Measurements from ENCODE around the gene IGFLR1. TPM values are rescaled to one million over a fixed set of nuclear protein-coding genes. Genes with fewer than 3 reads are reported as not detected.

IGFLR1 gene
- total and polyA plus RNA-seq, 4 donors: 5.1 to 14.9 (median 9.5) TPM

GRCh38 chr19:35757749-35758608 lies 15.7 kb upstream of the IGFLR1 start, which contains the start of gene PROSER3:
Gene PROSER3, plus strand, starts transcription at chr19:35758176. Its CDS starts 40 bp downstream, at chr19:35758216.
- H3K4me1 ChIP-seq (ENCODE audit: control insufficient read depth in 1 of 2, insufficient read depth in 2 of 2, low read length in 2 of 2): no peaks in the 10 kb centered on the region
- peak within 1 kb of the TSS; percentile 64 to 91 for H3K4me3 ChIP-seq (ENCODE audit: low read length in 2 of 2)
- intact Hi-C loops (cut with DNase I): no loop called here
- WGBS, 2 donors: 0% methylated on average over 51 to 53 of the region's 53 CpGs
- ATAC-seq (ENCODE audit: low FRiP score) (peak; percentile 92), DNase-seq (peak; percentile 99)
- no peaks in the 10 kb centered on the region for H3K36me3 ChIP-seq (ENCODE audit: control insufficient read depth in 1 of 2, insufficient read depth in 2 of 2, low read length in 1 of 2)
- peak within 1 kb of the TSS; percentile 86 to 97 for H3K27ac ChIP-seq (ENCODE audit: low read depth in 1 of 2, low read length in 2 of 2)
- no peaks in the 10 kb centered on the region for H3K27me3 ChIP-seq (ENCODE audit: control insufficient read depth in 1 of 2, insufficient read depth in 2 of 2, low read length in 1 of 2)
- no peaks in the 10 kb centered on the region for H3K9me3 ChIP-seq (ENCODE audit: control insufficient read depth, low read length)

- 0 to 2% methylated on average over 19 of the region's 19 CpGs for WGBS, 2 donors
- Histone ChIP-seq H3K9me3 (ENCODE audit: control insufficient read depth, low read length) (no peaks in the 10 kb centered on the region), H3K36me3 (ENCODE audit: control insufficient read depth in 1 of 2, insufficient read depth in 2 of 2, low read length in 1 of 2) (peaks cover 0 to 3% of the 10 kb centered on the region in 2 donors), H3K27me3 (ENCODE audit: control insufficient read depth in 1 of 2, insufficient read depth in 2 of 2, low read length in 1 of 2) (no peaks in the 10 kb centered on the region), H3K27ac (ENCODE audit: low read depth in 1 of 2, low read length in 2 of 2) (peak overlapping the region; percentile 86 to 97), H3K4me1 (ENCODE audit: control insufficient read depth in 1 of 2, insufficient read depth in 2 of 2, low read length in 2 of 2) (no peaks in the 10 kb centered on the region), H3K4me3 (ENCODE audit: low read length in 2 of 2) (no peak overlapping the region)
- ATAC-seq (ENCODE audit: low FRiP score) (peak; percentile 85), DNase-seq (peak; percentile 93 to 94)
- intact Hi-C loops (cut with DNase I): no loop called here
Observed at GRCh38 chr19:35757231-35757748, 15.0 kb upstream of the IGFLR1 start.

DNA sequence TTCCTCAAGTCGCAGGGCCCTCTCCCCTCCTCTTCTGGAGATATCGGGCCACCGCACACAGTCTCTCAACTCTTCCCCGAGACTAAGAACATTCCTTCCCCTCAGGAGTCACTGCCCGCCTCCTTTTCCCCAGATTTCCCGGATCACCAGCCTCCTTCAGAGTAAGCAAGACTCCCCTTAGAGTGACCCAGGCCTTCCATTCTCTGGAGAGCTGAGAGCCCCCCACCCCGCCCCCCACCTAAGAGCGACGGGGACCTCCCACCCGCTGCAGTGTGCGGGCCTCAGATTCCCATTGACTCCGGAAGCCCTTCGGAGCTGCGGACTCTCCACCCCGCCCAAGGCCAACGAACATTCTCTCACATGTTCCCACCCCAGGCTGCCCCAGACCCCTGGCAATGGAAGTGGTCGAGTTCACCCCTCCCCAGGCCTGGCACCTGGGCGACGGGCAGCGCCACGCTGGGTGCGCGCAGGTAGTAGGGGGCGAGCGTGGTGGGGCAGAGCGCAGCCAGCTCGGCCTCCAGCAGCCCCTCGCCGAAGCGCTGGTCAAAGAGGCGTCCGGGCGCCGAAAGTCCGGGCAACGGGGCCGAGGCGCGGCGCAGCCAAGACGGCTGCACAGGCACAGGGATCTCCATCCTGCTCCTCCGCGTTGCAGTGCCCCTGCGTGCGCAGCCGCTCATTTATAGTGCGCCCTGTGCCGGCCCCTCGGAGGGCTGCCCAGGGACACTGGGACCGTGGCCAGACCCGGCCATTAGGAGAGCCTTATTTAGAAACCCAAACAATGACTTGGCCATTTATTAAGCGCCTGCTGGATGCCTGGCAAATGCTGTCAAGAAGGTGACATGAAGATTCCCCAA lies 14.4 kb upstream of the IGFLR1 start, which contains the start of gene HSPB6:
Gene HSPB6 (minus strand): TSS at position 653 of the 854 bp plus-strand sequence. CDS start 21 bp downstream, at position 632.
- peak; percentile 65 for ATAC-seq (ENCODE audit: low FRiP score)
- intact Hi-C loops (cut with DNase I): no loop called here
- H3K4me3 ChIP-seq (ENCODE audit: low read length in 2 of 2): peak within 1 kb of the TSS; percentile 40 to 55
- no peaks in the 10 kb centered on the region for H3K4me1 ChIP-seq (ENCODE audit: control insufficient read depth in 1 of 2, insufficient read depth in 2 of 2, low read length in 2 of 2)
- H3K36me3 ChIP-seq (ENCODE audit: control insufficient read depth in 1 of 2, insufficient read depth in 2 of 2, low read length in 1 of 2): peaks cover 0 to 3% of the 10 kb centered on the region in 2 donors
- H3K27ac ChIP-seq (ENCODE audit: low read depth in 1 of 2, low read length in 2 of 2): peak within 1 kb of the TSS; percentile 86 to 97
- 2% methylated on average over 39 to 52 of the region's 52 CpGs for WGBS, 2 donors
- H3K9me3 ChIP-seq (ENCODE audit: control insufficient read depth, low read length): no peaks in the 10 kb centered on the region
- H3K27me3 ChIP-seq (ENCODE audit: control insufficient read depth in 1 of 2, insufficient read depth in 2 of 2, low read length in 1 of 2): no peaks in the 10 kb centered on the region
- peak; percentile 83 to 94 for DNase-seq

DNA sequence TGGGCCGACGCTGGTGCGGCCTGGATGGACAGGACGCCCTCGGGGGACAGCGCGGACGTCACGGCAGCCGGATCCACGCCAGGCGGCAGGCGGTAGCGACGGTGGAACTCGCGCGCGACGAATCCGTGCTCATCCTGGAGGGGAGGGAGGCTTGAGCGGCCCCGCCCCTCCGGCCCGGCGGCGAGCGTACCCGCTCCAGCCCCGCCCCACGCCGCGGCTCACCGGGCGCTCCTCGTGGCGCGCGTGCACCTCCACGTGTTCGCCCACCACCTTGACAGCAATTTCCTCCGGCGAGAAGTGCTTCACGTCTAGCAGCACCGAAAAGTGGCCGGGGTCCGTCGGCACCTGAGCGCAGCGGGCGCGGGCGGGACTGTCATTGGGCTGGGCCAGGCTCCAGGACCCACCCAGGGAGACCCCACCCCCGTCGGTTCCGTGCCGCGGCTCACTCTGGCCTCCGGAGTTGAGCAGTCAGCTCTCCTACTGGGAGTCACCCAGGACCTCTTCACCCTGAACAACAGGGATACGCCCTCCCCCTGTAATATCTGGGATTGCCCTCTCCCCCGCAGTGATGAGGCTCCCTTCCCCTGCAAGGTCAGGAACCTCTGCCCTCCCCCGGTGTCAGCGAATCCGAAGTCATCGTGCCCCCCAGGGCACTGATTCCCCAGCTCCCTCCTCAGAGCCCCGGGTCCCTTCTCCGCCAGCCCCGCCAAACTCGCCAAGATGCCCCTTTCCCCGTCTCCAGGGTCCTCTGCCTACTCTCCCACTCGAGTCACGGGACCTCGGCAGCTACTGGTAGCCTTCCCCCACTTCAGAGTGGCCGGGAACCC lies 13.5 kb upstream of the IGFLR1 start:
- ATAC-seq (ENCODE audit: low FRiP score) (peak; percentile 72), DNase-seq (peak; percentile 88 to 96)
- Histone ChIP-seq H3K4me1 (ENCODE audit: control insufficient read depth in 1 of 2, insufficient read depth in 2 of 2, low read length in 2 of 2) (no peaks in the 10 kb centered on the region), H3K27ac (ENCODE audit: low read depth in 1 of 2, low read length in 2 of 2) (peak overlapping the region; percentile 86 to 97), H3K4me3 (ENCODE audit: low read length in 2 of 2) (peak overlapping the region; percentile 40 to 55), H3K9me3 (ENCODE audit: control insufficient read depth, low read length) (no peaks in the 10 kb centered on the region), H3K27me3 (ENCODE audit: control insufficient read depth in 1 of 2, insufficient read depth in 2 of 2, low read length in 1 of 2) (no peaks in the 10 kb centered on the region), H3K36me3 (ENCODE audit: control insufficient read depth in 1 of 2, insufficient read depth in 2 of 2, low read length in 1 of 2) (peaks cover 0 to 3% of the 10 kb centered on the region in 2 donors)
- intact Hi-C loops (cut with DNase I): no loop called here
- WGBS, 2 donors: 3% methylated on average over 52 to 74 of the region's 74 CpGs

- no peaks in the 10 kb centered on the region for H3K4me1 ChIP-seq (ENCODE audit: control insufficient read depth in 1 of 2, insufficient read depth in 2 of 2, low read length in 2 of 2)
- no peak for ATAC-seq (ENCODE audit: low FRiP score)
Observed at GRCh38 chr19:35755131-35755549, 12.9 kb upstream of the IGFLR1 start.

DNA sequence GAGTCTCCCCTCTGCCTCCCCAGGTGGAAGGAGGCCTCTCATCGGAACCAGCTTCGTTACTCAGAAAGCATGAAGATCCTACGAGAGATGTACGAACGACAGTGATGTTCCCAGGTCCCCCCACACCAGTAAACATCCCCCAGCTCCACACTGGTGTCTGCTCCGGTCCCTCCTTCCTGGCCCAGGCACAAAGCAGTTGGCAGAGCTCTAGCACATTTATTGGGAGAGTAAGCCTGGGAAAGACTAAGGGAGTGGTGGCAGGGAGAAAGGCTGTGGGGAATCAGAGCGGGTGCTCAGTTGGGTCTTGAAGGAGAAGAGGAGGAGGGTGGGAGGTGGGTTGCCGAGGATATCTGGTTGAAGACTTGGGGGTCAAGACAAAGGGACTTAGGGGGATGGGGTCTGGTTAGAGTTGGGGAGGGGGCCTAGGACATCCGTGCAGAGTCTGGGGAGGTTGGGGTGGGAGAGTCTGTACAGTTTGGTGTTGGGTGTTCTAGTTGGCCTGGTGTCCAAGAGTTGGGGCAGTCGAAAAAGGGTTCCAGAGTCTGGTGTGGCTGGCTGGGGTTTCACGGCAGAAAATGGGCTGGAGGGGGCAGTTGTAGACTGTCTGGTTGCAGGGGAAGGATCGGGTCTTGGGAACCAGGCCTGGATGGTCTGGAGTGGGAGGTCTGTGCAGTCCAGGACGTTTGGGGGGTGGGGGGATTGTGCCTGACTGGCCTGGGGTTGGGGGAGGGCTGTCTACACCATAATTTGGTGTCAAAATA lies 12.3 kb upstream of the IGFLR1 start:
- H3K27me3 ChIP-seq (ENCODE audit: control insufficient read depth in 1 of 2, insufficient read depth in 2 of 2, low read length in 1 of 2): no peaks in the 10 kb centered on the region
- H3K36me3 ChIP-seq (ENCODE audit: control insufficient read depth in 1 of 2, insufficient read depth in 2 of 2, low read length in 1 of 2): peaks cover 0 to 3% of the 10 kb centered on the region in 2 donors
- DNase-seq (peak; percentile 47 to 70), ATAC-seq (ENCODE audit: low FRiP score) (no peak)
- H3K4me1 ChIP-seq (ENCODE audit: control insufficient read depth in 1 of 2, insufficient read depth in 2 of 2, low read length in 2 of 2): no peaks in the 10 kb centered on the region
- H3K9me3 ChIP-seq (ENCODE audit: control insufficient read depth, low read length): no peaks in the 10 kb centered on the region
- peak overlapping the region in 1 of 2 donors; percentile 83 for H3K27ac ChIP-seq (ENCODE audit: low read depth in 1 of 2, low read length in 2 of 2)
- 76 to 77% methylated on average over 13 of the region's 13 CpGs for WGBS, 2 donors
- H3K4me3 ChIP-seq (ENCODE audit: low read length in 2 of 2): no peak overlapping the region
- intact Hi-C loops (cut with DNase I): no loop called here

More at GRCh38 chr19:35755131-35755549, 12.9 kb upstream of the IGFLR1 start:
- WGBS, 2 donors: 29 to 31% methylated on average over 17 of the region's 17 CpGs
- intact Hi-C loops (cut with DNase I): no loop called here
- Histone ChIP-seq H3K4me3 (ENCODE audit: low read length in 2 of 2) (no peak overlapping the region), H3K27me3 (ENCODE audit: control insufficient read depth in 1 of 2, insufficient read depth in 2 of 2, low read length in 1 of 2) (no peaks in the 10 kb centered on the region), H3K9me3 (ENCODE audit: control insufficient read depth, low read length) (no peaks in the 10 kb centered on the region), H3K27ac (ENCODE audit: low read depth in 1 of 2, low read length in 2 of 2) (peak overlapping the region in 1 of 2 donors; percentile 83), H3K36me3 (ENCODE audit: control insufficient read depth in 1 of 2, insufficient read depth in 2 of 2, low read length in 1 of 2) (peaks cover 0 to 3% of the 10 kb centered on the region in 2 donors)
- no peak for DNase-seq

GRCh38 chr19:35753634-35754369 lies 11.6 kb upstream of the IGFLR1 start:
- 82 to 91% methylated on average over 20 of the region's 20 CpGs for WGBS, 2 donors
- DNase-seq: peak in 1 of 2 donors; percentile 74

More at GRCh38 chr19:35753634-35754369, 11.6 kb upstream of the IGFLR1 start:
- no peaks in the 10 kb centered on the region for H3K9me3 ChIP-seq (ENCODE audit: control insufficient read depth, low read length)
- H3K27me3 ChIP-seq (ENCODE audit: control insufficient read depth in 1 of 2, insufficient read depth in 2 of 2, low read length in 1 of 2): no peaks in the 10 kb centered on the region
- peak overlapping the region in 1 of 2 donors; percentile 4 for H3K27ac ChIP-seq (ENCODE audit: low read depth in 1 of 2, low read length in 2 of 2)
- peaks cover 0 to 3% of the 10 kb centered on the region in 2 donors for H3K36me3 ChIP-seq (ENCODE audit: control insufficient read depth in 1 of 2, insufficient read depth in 2 of 2, low read length in 1 of 2)
- no peak for ATAC-seq (ENCODE audit: low FRiP score)
- intact Hi-C loops (cut with DNase I): no loop called here
- H3K4me3 ChIP-seq (ENCODE audit: low read length in 2 of 2): no peak overlapping the region
- H3K4me1 ChIP-seq (ENCODE audit: control insufficient read depth in 1 of 2, insufficient read depth in 2 of 2, low read length in 2 of 2): no peaks in the 10 kb centered on the region

Data from aorta (tissue), 5 donors.